WI38 (cell line): ENCODE results near the gene ABCA4.

Experiments
- H3K4me3 ChIP-seq: 2 replicates; pipeline ENCODE4 v1.5.1; 2011; ENCODE audit warnings: low read depth, mild to moderate bottlenecking, control low read depth, low read length
- CTCF ChIP-seq: IDR thresholded peaks from 2 replicates; pipeline ENCODE4 v1.5.1; 2012; ENCODE audit warnings: low read depth, mild to moderate bottlenecking, control low read depth, low read length

Gene ABCA4

GRCh38 chr1:94014635-94015488 lies 106.1 kb downstream of the ABCA4 start:
- no peak overlapping the region for H3K4me3 ChIP-seq
- TF ChIP-seq CTCF = no peak

GRCh38 chr1:94014087-94014486 lies 106.9 kb downstream of the ABCA4 start:
- TF ChIP-seq CTCF = no peak
- no peak overlapping the region for H3K4me3 ChIP-seq

GRCh38 chr1:94013367-94013878 lies 107.5 kb downstream of the ABCA4 start:
- no peak for TF ChIP-seq CTCF
- no peak overlapping the region for H3K4me3 ChIP-seq

GRCh38 chr1:94012708-94013366 lies 108.1 kb downstream of the ABCA4 start:
- no peak overlapping the region for H3K4me3 ChIP-seq
- no peak for TF ChIP-seq CTCF

- TF ChIP-seq CTCF = no peak
- no peak overlapping the region for H3K4me3 ChIP-seq
These were observed 109.0 kb downstream of the ABCA4 start for GRCh38 chr1:94011709-94012595.

- no peak for TF ChIP-seq CTCF
- no peak overlapping the region for H3K4me3 ChIP-seq
These were observed 109.8 kb downstream of the ABCA4 start for GRCh38 chr1:94011129-94011528.
